GM18505 (cell line): Measurements from ENCODE around the gene GAL3ST3.
"Not testable (repeated sequence)": the region's sequence is repeated elsewhere in the genome, so short reads cannot be mapped to it uniquely, and the experiment has no call there.

Experiments used
- ATAC-seq: cut with Tn5 transposase; IDR thresholded peaks from one replicate; pipeline ENCODE4 v1.9.1; 2021; ENCODE audit not compliant: unreplicated experiment
- POLR2A ChIP-seq: IDR thresholded peaks from 4 replicates; pipeline ENCODE4 v1.6.1; 2011; ENCODE audit warnings: borderline replicate concordance; ENCODE audit not compliant: insufficient read depth, insufficient read length; ENCODE audit errors: extremely low read depth

Gene GAL3ST3, protein sequence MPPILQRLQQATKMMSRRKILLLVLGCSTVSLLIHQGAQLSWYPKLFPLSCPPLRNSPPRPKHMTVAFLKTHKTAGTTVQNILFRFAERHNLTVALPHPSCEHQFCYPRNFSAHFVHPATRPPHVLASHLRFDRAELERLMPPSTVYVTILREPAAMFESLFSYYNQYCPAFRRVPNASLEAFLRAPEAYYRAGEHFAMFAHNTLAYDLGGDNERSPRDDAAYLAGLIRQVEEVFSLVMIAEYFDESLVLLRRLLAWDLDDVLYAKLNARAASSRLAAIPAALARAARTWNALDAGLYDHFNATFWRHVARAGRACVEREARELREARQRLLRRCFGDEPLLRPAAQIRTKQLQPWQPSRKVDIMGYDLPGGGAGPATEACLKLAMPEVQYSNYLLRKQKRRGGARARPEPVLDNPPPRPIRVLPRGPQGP

DNA sequence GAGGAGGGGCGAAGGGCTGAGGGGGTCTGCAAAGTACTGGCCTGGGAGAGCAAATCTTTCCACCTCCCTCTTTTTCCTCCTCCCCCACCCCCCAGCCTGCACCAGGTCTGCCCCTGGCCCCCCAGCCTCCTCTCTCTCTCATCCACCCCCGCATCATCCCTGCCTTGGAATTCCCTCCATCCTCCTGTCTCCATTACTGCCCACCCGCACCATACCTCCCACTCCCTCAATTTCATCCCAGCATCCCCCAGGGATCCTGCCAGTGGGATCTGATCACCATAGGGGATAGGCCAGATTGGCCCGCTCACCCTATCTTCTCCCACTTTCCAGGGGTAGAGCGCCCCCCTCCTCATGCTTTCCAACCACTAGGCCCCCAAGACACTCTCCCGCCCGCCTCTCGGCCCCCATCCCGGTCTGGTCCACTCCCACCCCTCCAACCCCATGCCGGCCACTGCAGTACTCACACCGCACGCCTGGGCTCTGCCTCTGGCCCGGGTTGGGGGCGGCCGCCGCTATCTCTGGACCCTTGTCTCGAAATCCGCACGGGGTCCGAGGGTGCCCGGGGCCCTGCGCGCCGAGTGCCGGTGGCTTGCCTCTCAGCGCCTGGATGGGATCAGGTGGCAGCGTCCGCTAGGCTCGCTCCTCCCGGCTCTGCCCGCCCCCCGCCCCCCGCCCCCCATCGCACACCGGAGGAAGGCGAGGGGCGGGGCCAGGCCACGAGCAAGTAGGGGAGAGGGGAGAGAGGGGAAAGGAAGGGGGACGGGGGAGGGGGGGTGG, at the start of gene GAL3ST3:
Gene GAL3ST3 (minus strand): TSS at position 615 of the 777 bp plus-strand sequence. CDS start 3,746 bp downstream, outside the sequence.
- no peak for ATAC-seq
- TF ChIP-seq POLR2A = no peak

DNA sequence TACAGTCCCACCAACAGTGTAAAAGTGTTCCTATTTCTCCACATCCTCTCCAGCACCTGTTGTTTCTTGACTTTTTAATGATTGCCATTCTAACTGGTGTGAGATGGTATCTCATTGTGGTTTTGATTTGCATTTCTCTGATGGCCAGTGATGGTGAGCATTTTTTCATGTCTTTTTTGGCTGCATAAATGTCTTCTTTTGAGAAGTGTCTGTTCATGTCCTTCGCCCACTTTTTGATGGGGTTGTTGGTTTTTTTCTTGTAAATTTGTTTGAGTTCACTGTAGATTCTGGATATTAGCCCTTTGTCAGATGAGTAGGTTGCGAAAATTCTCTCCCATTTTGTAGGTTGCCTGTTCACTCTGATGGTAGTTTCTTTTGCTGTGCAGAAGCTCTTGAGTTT, 43.2 kb upstream of the GAL3ST3 start:
- ATAC-seq = not testable (repeated sequence)

DNA sequence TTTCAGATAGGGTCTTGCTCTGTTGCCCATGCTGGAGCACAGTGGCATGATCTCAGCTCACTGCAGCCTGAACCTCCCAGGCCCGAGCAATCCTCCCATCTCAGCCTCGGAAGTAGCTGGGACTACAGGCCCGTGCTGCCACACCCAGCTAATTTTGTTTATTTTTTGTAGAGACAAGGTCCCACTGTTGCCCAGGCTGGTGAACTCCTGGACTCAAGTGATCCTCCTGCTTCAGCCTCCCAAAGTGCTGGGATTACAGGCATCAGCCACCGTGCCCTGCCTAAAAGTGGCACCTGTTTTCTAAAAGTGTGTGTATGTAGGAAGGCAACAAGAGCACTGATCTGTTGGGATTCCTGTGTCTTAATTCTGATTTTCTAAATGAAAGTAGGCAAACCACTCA, 41.3 kb upstream of the GAL3ST3 start:
- TF ChIP-seq POLR2A = no peak
- ATAC-seq = no peak

- no peak for ATAC-seq
- no peak for TF ChIP-seq POLR2A
Measured at GRCh38 chr11:66089067-66089466, 40.1 kb upstream of the GAL3ST3 start.

GRCh38 chr11:66087148-66087908, 38.4 kb upstream of the GAL3ST3 start:
- ATAC-seq = no peak

GRCh38 chr11:66084821-66085475, 36.0 kb upstream of the GAL3ST3 start:
- no peak for ATAC-seq

More at GRCh38 chr11:66087148-66087908, 38.4 kb upstream of the GAL3ST3 start:
- no peak for TF ChIP-seq POLR2A

GRCh38 chr11:66083767-66084166, 34.8 kb upstream of the GAL3ST3 start:
- TF ChIP-seq POLR2A = no peak
- ATAC-seq = no peak

More at GRCh38 chr11:66084821-66085475, 36.0 kb upstream of the GAL3ST3 start:
- TF ChIP-seq POLR2A = no peak

- TF ChIP-seq POLR2A = no peak
- ATAC-seq = no peak
Measured at GRCh38 chr11:66082946-66083698, 34.2 kb upstream of the GAL3ST3 start.

- peak; percentile 62 for ATAC-seq
- peak; percentile 45 for TF ChIP-seq POLR2A
Measured at GRCh38 chr11:66081505-66081904, 32.5 kb upstream of the GAL3ST3 start.

DNA sequence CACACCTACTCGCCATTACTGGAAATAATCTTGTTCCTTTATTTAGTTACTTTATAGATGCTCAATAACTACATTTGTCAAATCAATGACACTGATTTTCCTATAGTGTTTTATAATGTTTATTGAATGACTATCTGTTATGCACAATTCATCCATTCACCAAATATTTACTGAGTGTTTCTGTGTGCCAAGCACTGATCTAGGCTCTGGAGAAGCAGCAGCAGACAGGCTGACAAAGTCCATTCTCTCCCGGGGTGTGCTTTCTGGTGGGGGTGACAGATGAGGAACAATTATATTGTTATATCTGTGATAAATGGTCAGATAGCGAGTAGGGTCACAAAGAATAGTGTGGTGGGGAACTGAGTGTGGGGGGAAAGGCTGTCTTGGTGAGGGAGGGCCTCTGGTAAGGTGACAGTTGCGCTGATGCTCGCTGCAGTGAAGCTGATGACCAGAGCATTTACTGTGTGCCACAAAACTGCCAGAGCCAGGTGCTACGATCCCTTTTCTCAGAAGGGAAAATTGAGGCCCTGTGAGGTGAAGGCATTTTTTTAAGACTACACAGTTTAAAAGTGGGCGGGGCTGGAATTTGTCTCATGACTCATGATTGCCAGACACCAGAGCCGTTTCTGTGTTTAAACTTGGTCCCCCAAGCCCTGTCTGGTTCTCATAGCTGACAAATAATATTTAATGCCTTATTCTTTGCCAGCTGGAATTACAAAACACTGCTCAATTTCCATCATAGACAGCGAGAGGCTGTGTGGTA, 31.3 kb upstream of the GAL3ST3 start:
- no peak for ATAC-seq
- TF ChIP-seq POLR2A = no peak

- ATAC-seq = not testable (repeated sequence)
Measured at GRCh38 chr11:66078949-66079348, 30.0 kb upstream of the GAL3ST3 start.

DNA sequence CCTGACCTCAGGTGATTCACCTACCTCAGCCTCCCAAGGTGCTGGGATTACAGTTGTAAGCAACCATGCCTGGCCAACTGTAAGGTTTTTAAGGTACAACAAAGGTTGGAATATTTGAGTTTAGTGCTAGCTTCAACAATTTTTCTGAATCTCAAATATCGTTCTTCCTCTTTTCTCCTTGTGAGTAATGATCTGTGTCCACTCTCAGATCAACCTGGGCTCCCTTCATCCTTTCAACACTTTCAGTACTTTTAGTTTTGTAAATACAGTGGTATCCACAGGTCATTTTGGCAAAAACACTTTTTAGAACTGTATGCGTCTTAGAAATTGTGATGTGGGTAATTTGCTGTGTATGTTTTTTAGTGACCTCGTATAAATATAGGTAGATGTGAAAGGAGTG, 29.0 kb upstream of the GAL3ST3 start:
- ATAC-seq = no peak
- TF ChIP-seq POLR2A = no peak

GRCh38 chr11:66076561-66076960, 27.6 kb upstream of the GAL3ST3 start:
- no peak for TF ChIP-seq POLR2A
- ATAC-seq = no peak
